H1 (cell line): ENCODE measurements around the gene CIDEA. TPM values are rescaled to one million over a fixed set of nuclear protein-coding genes. Genes with fewer than 3 reads are reported as not detected.

Experiments used
- CTCF ChIA-PET: fragments of 300-600 bp; sonication (Branson Sonifier 250); formaldehyde crosslinking; loops from one replicate; lab custom pipeline; 2021; ENCODE audit not compliant: partially characterized antibody; lab: Charles Lee
- POLR2A ChIA-PET: fragments of 300-600 bp; sonication (Branson Sonifier 250); formaldehyde crosslinking; loops from one replicate; lab custom pipeline; 2021; ENCODE audit warnings: inconsistent platforms; ENCODE audit not compliant: partially characterized antibody; lab: Charles Lee
- DNase-seq, 2 experiments: peaks; one replicate each; pipeline versions ENCODE4 v3.0.0 to v3.0.0-alpha.2; 2010 to 2022; ENCODE audit warnings: low spot score in 2 of 2, low read depth in 1 of 2, mixed read lengths in 1 of 2
- FAIRE-seq: peaks from 2 replicates; lab custom pipeline; 2011; peaks lifted over from hg19 to GRCh38; lab: Jason Lieb, UNC
- H2AFZ ChIP-seq: 2 replicates; pipeline ENCODE4 v1.8.1; 2012; ENCODE audit warnings: low read length, inconsistent platforms
- H2AK5ac ChIP-seq: 2 replicates; pipeline ENCODE4 v1.6.1; 2013; ENCODE audit warnings: low read depth, low read length
- H2BK120ac ChIP-seq: replicated peaks from 2 replicates; pipeline ENCODE3; 2013; ENCODE audit warnings: low read depth, low read length, inconsistent platforms
- H2BK12ac ChIP-seq: 2 replicates; pipeline ENCODE4 v1.6.1; 2013; ENCODE audit warnings: low read depth, low read length
- H2BK15ac ChIP-seq: 2 replicates; pipeline ENCODE4 v1.6.1; 2013; ENCODE audit warnings: low read length
- H2BK20ac ChIP-seq: 2 replicates; pipeline ENCODE4 v1.6.1; 2013; ENCODE audit warnings: low read length
- H2BK5ac ChIP-seq: 2 replicates; pipeline ENCODE4 v1.6.1; 2013; ENCODE audit warnings: low read depth, low read length
- H3K14ac ChIP-seq: 2 replicates; pipeline ENCODE4 v1.6.1; 2013; ENCODE audit warnings: inconsistent platforms; ENCODE audit not compliant: insufficient read length
- H3K18ac ChIP-seq: 2 replicates; pipeline ENCODE4 v1.6.1; 2013; ENCODE audit warnings: low read length; ENCODE audit errors: extremely low read depth
- H3K23ac ChIP-seq: 2 replicates; pipeline ENCODE4 v1.6.1; 2013; ENCODE audit warnings: inconsistent platforms; ENCODE audit not compliant: insufficient read length
- H3K23me2 ChIP-seq: 2 replicates; pipeline ENCODE4 v1.6.1; 2013; ENCODE audit warnings: low read depth, low read length
- H3K27ac ChIP-seq: 2 replicates; pipeline ENCODE4 v1.6.1; 2011; ENCODE audit warnings: low read depth, low read length, inconsistent platforms
- H3K27me3 ChIP-seq, 4 experiments: replicated peaks in 1 of 4; 1 replicate in 1 of 4; 2 replicates in 3 of 4; pipeline versions ENCODE4 v1.6.1 to v1.8.1; 2011 to 2013; ENCODE audit warnings: low read length in 3 of 4, mild to moderate bottlenecking in 3 of 4, inconsistent platforms in 2 of 4, mixed read lengths in 2 of 4, moderate library complexity in 1 of 4; ENCODE audit not compliant: control insufficient read depth in 3 of 4, insufficient read depth in 3 of 4; ENCODE audit errors: extremely low read depth in 1 of 4
- H3K36me3 ChIP-seq, 4 experiments: 2 replicates each; pipeline versions ENCODE4 v1.6.1 to v1.8.1; 2011 to 2013; ENCODE audit warnings: mild to moderate bottlenecking in 4 of 4, low read length in 3 of 4, moderate library complexity in 2 of 4, control low read depth in 1 of 4, inconsistent platforms in 1 of 4; ENCODE audit not compliant: insufficient read depth in 4 of 4, control insufficient read depth in 2 of 4
- H3K4ac ChIP-seq: replicated peaks from 2 replicates; pipeline ENCODE3; 2013; ENCODE audit warnings: low read length, low read depth, mixed read lengths, inconsistent platforms; ENCODE audit not compliant: insufficient read length
- H3K4me1 ChIP-seq, 4 experiments: replicated peaks in 1 of 4; 1 replicate in 1 of 4; 2 replicates in 3 of 4; pipeline versions ENCODE4 v1.6.1 to v1.8.1; 2011 to 2013; ENCODE audit warnings: low read length in 3 of 4, inconsistent platforms in 2 of 4, mixed read lengths in 1 of 4; ENCODE audit not compliant: insufficient read depth in 4 of 4, control insufficient read depth in 3 of 4
- H3K4me2 ChIP-seq, 2 experiments: 2 replicates each; pipeline versions ENCODE4 v1.6.1 to v1.8.1; 2011 to 2013; ENCODE audit warnings: low read depth in 2 of 2, low read length in 2 of 2, control low read depth in 1 of 2, inconsistent platforms in 1 of 2, mild to moderate bottlenecking in 1 of 2; ENCODE audit not compliant: insufficient read depth in 1 of 2
- H3K4me3 ChIP-seq, 4 experiments: fragments of 200-600, 300-600 bp in 1 of 4; sonication (generic), shearing (Covaris generic), sonication (Bioruptor Twin) in 1 of 4; 2 replicates each; pipeline versions ENCODE4 v1.5.1 to v1.8.1; 2011 to 2016; ENCODE audit warnings: low read length in 4 of 4, low read depth in 3 of 4, control low read depth in 2 of 4, inconsistent platforms in 2 of 4, mild to moderate bottlenecking in 2 of 4, mixed read lengths in 1 of 4, moderate library complexity in 1 of 4; ENCODE audit not compliant: insufficient read depth in 2 of 4; ENCODE audit errors: extremely low read depth in 1 of 4
- H3K56ac ChIP-seq: replicated peaks from 2 replicates; pipeline ENCODE3; 2013; ENCODE audit warnings: low read depth, mild to moderate bottlenecking, mixed read lengths, low read length, inconsistent platforms; ENCODE audit not compliant: insufficient read length
- H3K79me1 ChIP-seq: 2 replicates; pipeline ENCODE4 v1.6.1; 2013; ENCODE audit warnings: low read depth, low read length, control low read depth
- H3K79me2 ChIP-seq, 2 experiments: 2 replicates each; pipeline versions ENCODE4 v1.6.1 to v1.8.1; 2012 to 2013; ENCODE audit warnings: low read length in 2 of 2, mild to moderate bottlenecking in 2 of 2, inconsistent platforms in 1 of 2; ENCODE audit not compliant: insufficient read depth in 2 of 2, control insufficient read depth in 1 of 2
- H3K9ac ChIP-seq, 4 experiments: replicated peaks in 1 of 4; 1 replicate in 1 of 4; 2 replicates in 3 of 4; pipeline versions ENCODE4 v1.6.1 to v1.8.1; 2011 to 2013; ENCODE audit warnings: low read depth in 3 of 4, low read length in 3 of 4, control low read depth in 2 of 4, mild to moderate bottlenecking in 2 of 4, moderate library complexity in 2 of 4, inconsistent platforms in 1 of 4; ENCODE audit errors: extremely low read depth in 1 of 4
- H3K9me3 ChIP-seq, 2 experiments: 2 replicates each; pipeline versions ENCODE4 v1.6.1 to v1.8.1; 2012 to 2013; ENCODE audit warnings: mild to moderate bottlenecking in 2 of 2, moderate library complexity in 2 of 2, control low read depth in 1 of 2, inconsistent platforms in 1 of 2, low read depth in 1 of 2, low read length in 1 of 2, mixed read lengths in 1 of 2; ENCODE audit not compliant: insufficient read depth in 2 of 2
- H4K20me1 ChIP-seq, 2 experiments: replicated peaks in 1 of 2; 2 replicates each; pipeline versions ENCODE3 to v1.8.1; 2011 to 2013; ENCODE audit warnings: inconsistent platforms in 2 of 2, low read length in 2 of 2, mild to moderate bottlenecking in 1 of 2; ENCODE audit not compliant: insufficient read depth in 2 of 2, control insufficient read depth in 1 of 2
- H4K5ac ChIP-seq: 2 replicates; pipeline ENCODE4 v1.6.1; 2013; ENCODE audit warnings: low read length, low read depth, mixed read lengths, inconsistent platforms; ENCODE audit not compliant: insufficient read length
- H4K8ac ChIP-seq: 2 replicates; pipeline ENCODE4 v1.8.0; 2013; ENCODE audit warnings: mild to moderate bottlenecking, moderate library complexity, low read length, inconsistent platforms; ENCODE audit not compliant: insufficient read depth; ENCODE audit errors: extremely low read depth
- H4K91ac ChIP-seq: replicated peaks from 2 replicates; pipeline ENCODE3; 2013; ENCODE audit warnings: low read length, mixed read lengths, inconsistent platforms; ENCODE audit not compliant: insufficient read length
- BCL11A ChIP-seq, 2 experiments: IDR thresholded peaks; one replicate each; pipeline ENCODE4 v1.6.1; 2011; ENCODE audit warnings: low read depth in 2 of 2, low read length in 2 of 2, mild to moderate bottlenecking in 2 of 2
- CEBPB ChIP-seq: IDR thresholded peaks from 2 replicates; pipeline ENCODE4 v1.6.1; 2012; ENCODE audit warnings: low read depth, low read length
- CREB1 ChIP-seq: IDR thresholded peaks from 2 replicates; pipeline ENCODE4 v1.6.1; 2012; ENCODE audit warnings: inconsistent platforms
- CTBP2 ChIP-seq: IDR thresholded peaks from 2 replicates; pipeline ENCODE4 v1.7.0; 2011; ENCODE audit warnings: borderline replicate concordance, mild to moderate bottlenecking, moderate library complexity, mixed read lengths, low read length; ENCODE audit not compliant: insufficient read depth, insufficient read length
- EGR1 ChIP-seq: IDR thresholded peaks from 2 replicates; pipeline ENCODE4 v1.6.1; 2011; ENCODE audit warnings: low read depth, low read length, borderline replicate concordance
- HDAC2 ChIP-seq, 2 experiments: fragments of 300-600 bp in 1 of 2; sonication (generic) in 1 of 2; IDR thresholded peaks; 2 replicates each; pipeline ENCODE4 v1.6.1; 2011 to 2012; ENCODE audit warnings: low read depth in 2 of 2, low read length in 2 of 2, mild to moderate bottlenecking in 2 of 2, moderate library complexity in 2 of 2, borderline replicate concordance in 1 of 2, inconsistent platforms in 1 of 2
- HDAC6 ChIP-seq: IDR thresholded peaks from one replicate; pipeline ENCODE4 v1.7.1; 2012; ENCODE audit warnings: low read depth, mild to moderate bottlenecking, inconsistent platforms, low read length, moderate library complexity
- JUND ChIP-seq: IDR thresholded peaks from 2 replicates; pipeline ENCODE4 v1.6.1; 2011; ENCODE audit warnings: mild to moderate bottlenecking, improper control_type of control experiment, low read length
- MAFK ChIP-seq: IDR thresholded peaks from 2 replicates; pipeline ENCODE4 v1.6.1; 2012; ENCODE audit warnings: low read depth, mild to moderate bottlenecking, improper control_type of control experiment, low read length
- SP1 ChIP-seq: IDR thresholded peaks from 2 replicates; pipeline ENCODE4 v1.6.1; 2011; ENCODE audit warnings: low read depth, low read length
- TAF1 ChIP-seq: IDR thresholded peaks from 2 replicates; pipeline ENCODE4 v1.6.1; 2011; ENCODE audit warnings: mild to moderate bottlenecking, low read depth, low read length
- WGBS, 2 experiments: shearing (Covaris generic) in 1 of 2; methylation state at CpG; one replicate each; pipeline versions ENCODE4 v1.1.6 to v1.1.7; 2013 to 2015; ENCODE audit warnings: low lambda C conversion rate in 2 of 2, mixed read lengths in 2 of 2, inconsistent platforms in 1 of 2, low coverage in 1 of 2, missing lambda C conversion rate in 1 of 2; ENCODE audit not compliant: insufficient replicate concordance in 2 of 2, insufficient coverage in 1 of 2, insufficient read length in 1 of 2; ENCODE audit errors: extremely low coverage in 1 of 2, missing lambda C conversion rate in 1 of 2; 5-methylcytosine and 5-hydroxymethylcytosine counted together
- polyA plus RNA-seq, 7 experiments: library from polyadenylated mRNA; depleted of rRNA in 3 of 7; stranded (reverse) in 5 of 7; unstranded in 2 of 7; fragments of >200 nt in 5 of 7; fragments of 200-250 nt in 2 of 7; gene quantifications; 1 replicate in 5 of 7; 2 replicates in 1 of 7; 4 replicates in 1 of 7; pipeline versions ENCODE4 v1.2.1 to v1.2.3, GENCODE V29; 2011 to 2013; ENCODE audit warnings: missing spikeins in 2 of 7, mixed read lengths in 2 of 7
- total RNA-seq: library from RNA; stranded (reverse); fragmentation: NEBNext Ultra II Directional; extraction: Animal tissue kit (Norgen Biotek cat#: 25700); gene quantifications from 2 replicates; pipeline ENCODE4 v1.2.1, GENCODE V29; 2021

The CIDEA gene
- total and polyA plus RNA-seq, 2 of the 8 experiments (the other 6 are each of a cell fraction or from before 2014, with no cell fraction given): not detected

GRCh38 chr18:12317664-12318333 lies 63.6 kb downstream of the CIDEA start:
- Histone ChIP-seq H4K20me1 (peaks cover 0 to 5% of the 10 kb centered on the region in 2 experiments), H3K4me3 (no peak overlapping the region), H3K36me3 (peaks cover 0 to 23% (median 0%) of the 10 kb centered on the region in 4 experiments; a peak in 2 of 8 replicates), H4K91ac (no peak overlapping the region), H3K4me2 (no peak overlapping the region), H3K79me1 (peaks cover 2% of the 10 kb centered on the region; the same call in 1 of the 2 replicates), H3K23ac (no peak overlapping the region), H3K56ac (no peak overlapping the region), H3K27ac (no peak overlapping the region), H2BK120ac (no peak overlapping the region), H3K14ac (no peak overlapping the region), H3K79me2 (no peaks in the 10 kb centered on the region), H2AK5ac (no peak overlapping the region), H3K9me3 (no peaks in the 10 kb centered on the region), H2BK20ac (no peak overlapping the region), H2BK15ac (no peak overlapping the region), H3K18ac (no peak overlapping the region)
- POLR2A ChIA-PET: interaction anchor here (0.6 to 2.4 kb wide), 9 partner anchors 10 to 387 kb away, joined by 3 to 19 read pairs (median 3); partner anchors contain the start of gene TUBB6
- WGBS, 2 experiments: 88% methylated on average over 6 of the region's 6 CpGs; no CpG with 5 or more reads in 1 of the 2 experiments
- CTCF ChIA-PET: interaction anchor here (0.6 to 11.7 kb wide), 8 partner anchors 10 to 106 kb away, joined by 3 to 96 read pairs (median 5); partner anchors contain the start of gene TUBB6
- TF ChIP-seq JUND (no peak), CTBP2 (no peak), BCL11A (IDR thresholded peaks at IDR 0.05; ENCODE audit: low read depth in 2 of 2, low read length in 2 of 2) (no peak), TAF1 (no peak), SP1 (no peak), HDAC6 (no peak), CEBPB (no peak), EGR1 (no peak), MAFK (no peak), CREB1 (no peak), HDAC2 (IDR thresholded peaks at IDR 0.05; ENCODE audit: borderline replicate concordance in 1 of 2, low read depth in 2 of 2, low read length in 2 of 2) (no peak)
- TF ChIP-seq, all 59 proteins: peak for 0
- Histone ChIP-seq H4K8ac (no peak overlapping the region), H2AFZ (no peak overlapping the region), H4K5ac (no peak overlapping the region), H3K23me2 (no peaks in the 10 kb centered on the region), H2BK12ac (no peak overlapping the region), H2BK5ac (no peak overlapping the region), H3K27me3 (no peaks in the 10 kb centered on the region), H3K9ac (no peak overlapping the region), H3K4ac (no peak overlapping the region), H3K4me1 (no peaks in the 10 kb centered on the region)
- FAIRE-seq (no peak), DNase-seq (no peak)
